GM12878 (cell line): ENCODE data around the gene MTHFD1L. TPM values are rescaled to one million over a fixed set of nuclear protein-coding genes. Genes with fewer than 3 reads are reported as not detected.

ENCODE experiments used
- CEBPB ChIP-seq, 2 experiments: fragments of 150-350 bp in 1 of 2; IDR thresholded peaks; 2 replicates each; pipeline ENCODE4 v1.6.1; 2012 to 2014; ENCODE audit warnings: low read depth in 2 of 2, low read length in 2 of 2, borderline replicate concordance in 1 of 2, inconsistent platforms in 1 of 2
- SREBF1 ChIP-seq: IDR thresholded peaks from 2 replicates; pipeline ENCODE4 v1.6.1; 2012; ENCODE audit warnings: mild to moderate bottlenecking, low read length
- SUPT20H ChIP-seq: IDR thresholded peaks from 2 replicates; pipeline ENCODE4 v1.6.1; 2011; ENCODE audit warnings: low read depth, mild to moderate bottlenecking, low read length, moderate library complexity, borderline replicate concordance; ENCODE audit not compliant: control insufficient read depth
- TAF1 ChIP-seq: IDR thresholded peaks from 2 replicates; pipeline ENCODE4 v1.6.1; 2011; ENCODE audit warnings: mild to moderate bottlenecking, low read depth, low read length, borderline replicate concordance
- WRNIP1 ChIP-seq: IDR thresholded peaks from 2 replicates; pipeline ENCODE4 v1.6.1; 2011; ENCODE audit warnings: low read depth, low read length, improper control_type of control experiment, borderline replicate concordance
- polyA plus RNA-seq, 11 experiments: library from polyadenylated mRNA; depleted of rRNA in 4 of 11; unstranded in 6 of 11; stranded (reverse) in 5 of 11; fragments of >200 nt; fragmentation: Nextera tagmentation in 4 of 11; fragmentation: Illumina TruSeq in 1 of 11; extraction: Ambion mirVana in 4 of 11; extraction: Trizol in 1 of 11; gene quantifications; 1 replicate in 1 of 11; 2 replicates in 10 of 11; pipeline versions ENCODE4 v1.2.1 to v1.2.3, GENCODE V29; 2011 to 2016; ENCODE audit warnings: inconsistent platforms in 2 of 11, missing spikeins in 2 of 11, low read depth in 1 of 11
- total RNA-seq, 4 experiments: library from RNA; depleted of rRNA in 3 of 4; stranded (reverse); fragments of >200 nt in 3 of 4; fragmentation: Illumina TruSeq in 1 of 4; extraction: Trizol in 1 of 4; gene quantifications; 2 replicates each; pipeline versions ENCODE4 v1.2.1 to v1.2.3, GENCODE V29; 2013 to 2021
- TF ChIP-seq, protein P1 (sequence below): fragments of 450-650 bp; IDR thresholded peaks from 2 replicates; pipeline ENCODE4 v1.6.1; 2016; ENCODE audit warnings: mild to moderate bottlenecking
- TF ChIP-seq, protein P2 (sequence below): fragments of 450-650 bp; IDR thresholded peaks from 2 replicates; pipeline ENCODE4 v1.6.1; 2017; ENCODE audit warnings: antibody characterized with exemption, mild to moderate bottlenecking, moderate library complexity
- TF ChIP-seq, protein P3 (sequence below): fragments of 150-350 bp; IDR thresholded peaks from 2 replicates; pipeline ENCODE4 v1.6.1; 2016; ENCODE audit warnings: low read depth, low read length

Gene MTHFD1L
- total and polyA plus RNA-seq, 10 of the 15 experiments (the other 5 are each of a cell fraction or from before 2014, with no cell fraction given) = 11.7 to 75.5 (median 28.8) TPM

DNA sequence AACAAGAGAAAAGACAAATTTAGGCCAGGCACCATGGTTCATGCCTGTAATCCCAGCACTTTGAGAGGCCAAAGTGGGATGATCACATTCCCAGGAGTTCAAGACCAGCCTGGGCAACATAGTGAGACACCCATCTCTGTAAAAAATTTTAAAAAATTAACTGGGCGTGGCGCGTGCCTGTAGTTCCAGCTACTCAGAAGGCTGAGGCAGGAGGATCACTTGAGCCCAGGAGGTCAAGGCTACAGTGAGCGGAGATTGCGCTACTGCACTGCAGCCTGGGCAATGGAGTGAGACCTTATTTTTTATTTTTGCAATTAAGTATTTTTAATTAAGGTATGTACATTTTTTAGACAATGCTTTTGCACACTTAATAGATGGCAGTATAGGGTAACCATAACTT lies 3.3 kb downstream of the MTHFD1L start (continued):
- TF ChIP-seq, protein P1, sequence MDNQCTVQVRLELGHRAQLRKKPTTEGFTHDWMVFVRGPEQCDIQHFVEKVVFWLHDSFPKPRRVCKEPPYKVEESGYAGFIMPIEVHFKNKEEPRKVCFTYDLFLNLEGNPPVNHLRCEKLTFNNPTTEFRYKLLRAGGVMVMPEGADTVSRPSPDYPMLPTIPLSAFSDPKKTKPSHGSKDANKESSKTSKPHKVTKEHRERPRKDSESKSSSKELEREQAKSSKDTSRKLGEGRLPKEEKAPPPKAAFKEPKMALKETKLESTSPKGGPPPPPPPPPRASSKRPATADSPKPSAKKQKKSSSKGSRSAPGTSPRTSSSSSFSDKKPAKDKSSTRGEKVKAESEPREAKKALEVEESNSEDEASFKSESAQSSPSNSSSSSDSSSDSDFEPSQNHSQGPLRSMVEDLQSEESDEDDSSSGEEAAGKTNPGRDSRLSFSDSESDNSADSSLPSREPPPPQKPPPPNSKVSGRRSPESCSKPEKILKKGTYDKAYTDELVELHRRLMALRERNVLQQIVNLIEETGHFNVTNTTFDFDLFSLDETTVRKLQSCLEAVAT = no peak
- no peak for TF ChIP-seq CEBPB (IDR thresholded peaks at IDR 0.05; ENCODE audit: borderline replicate concordance in 1 of 2, low read depth in 2 of 2, low read length in 2 of 2)
- no peak for TF ChIP-seq TAF1
- no peak for TF ChIP-seq SUPT20H
- no peak for TF ChIP-seq SREBF1
- TF ChIP-seq, protein P2, sequence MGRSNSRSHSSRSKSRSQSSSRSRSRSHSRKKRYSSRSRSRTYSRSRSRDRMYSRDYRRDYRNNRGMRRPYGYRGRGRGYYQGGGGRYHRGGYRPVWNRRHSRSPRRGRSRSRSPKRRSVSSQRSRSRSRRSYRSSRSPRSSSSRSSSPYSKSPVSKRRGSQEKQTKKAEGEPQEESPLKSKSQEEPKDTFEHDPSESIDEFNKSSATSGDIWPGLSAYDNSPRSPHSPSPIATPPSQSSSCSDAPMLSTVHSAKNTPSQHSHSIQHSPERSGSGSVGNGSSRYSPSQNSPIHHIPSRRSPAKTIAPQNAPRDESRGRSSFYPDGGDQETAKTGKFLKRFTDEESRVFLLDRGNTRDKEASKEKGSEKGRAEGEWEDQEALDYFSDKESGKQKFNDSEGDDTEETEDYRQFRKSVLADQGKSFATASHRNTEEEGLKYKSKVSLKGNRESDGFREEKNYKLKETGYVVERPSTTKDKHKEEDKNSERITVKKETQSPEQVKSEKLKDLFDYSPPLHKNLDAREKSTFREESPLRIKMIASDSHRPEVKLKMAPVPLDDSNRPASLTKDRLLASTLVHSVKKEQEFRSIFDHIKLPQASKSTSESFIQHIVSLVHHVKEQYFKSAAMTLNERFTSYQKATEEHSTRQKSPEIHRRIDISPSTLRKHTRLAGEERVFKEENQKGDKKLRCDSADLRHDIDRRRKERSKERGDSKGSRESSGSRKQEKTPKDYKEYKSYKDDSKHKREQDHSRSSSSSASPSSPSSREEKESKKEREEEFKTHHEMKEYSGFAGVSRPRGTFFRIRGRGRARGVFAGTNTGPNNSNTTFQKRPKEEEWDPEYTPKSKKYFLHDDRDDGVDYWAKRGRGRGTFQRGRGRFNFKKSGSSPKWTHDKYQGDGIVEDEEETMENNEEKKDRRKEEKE = no peak
- TF ChIP-seq, protein P3, sequence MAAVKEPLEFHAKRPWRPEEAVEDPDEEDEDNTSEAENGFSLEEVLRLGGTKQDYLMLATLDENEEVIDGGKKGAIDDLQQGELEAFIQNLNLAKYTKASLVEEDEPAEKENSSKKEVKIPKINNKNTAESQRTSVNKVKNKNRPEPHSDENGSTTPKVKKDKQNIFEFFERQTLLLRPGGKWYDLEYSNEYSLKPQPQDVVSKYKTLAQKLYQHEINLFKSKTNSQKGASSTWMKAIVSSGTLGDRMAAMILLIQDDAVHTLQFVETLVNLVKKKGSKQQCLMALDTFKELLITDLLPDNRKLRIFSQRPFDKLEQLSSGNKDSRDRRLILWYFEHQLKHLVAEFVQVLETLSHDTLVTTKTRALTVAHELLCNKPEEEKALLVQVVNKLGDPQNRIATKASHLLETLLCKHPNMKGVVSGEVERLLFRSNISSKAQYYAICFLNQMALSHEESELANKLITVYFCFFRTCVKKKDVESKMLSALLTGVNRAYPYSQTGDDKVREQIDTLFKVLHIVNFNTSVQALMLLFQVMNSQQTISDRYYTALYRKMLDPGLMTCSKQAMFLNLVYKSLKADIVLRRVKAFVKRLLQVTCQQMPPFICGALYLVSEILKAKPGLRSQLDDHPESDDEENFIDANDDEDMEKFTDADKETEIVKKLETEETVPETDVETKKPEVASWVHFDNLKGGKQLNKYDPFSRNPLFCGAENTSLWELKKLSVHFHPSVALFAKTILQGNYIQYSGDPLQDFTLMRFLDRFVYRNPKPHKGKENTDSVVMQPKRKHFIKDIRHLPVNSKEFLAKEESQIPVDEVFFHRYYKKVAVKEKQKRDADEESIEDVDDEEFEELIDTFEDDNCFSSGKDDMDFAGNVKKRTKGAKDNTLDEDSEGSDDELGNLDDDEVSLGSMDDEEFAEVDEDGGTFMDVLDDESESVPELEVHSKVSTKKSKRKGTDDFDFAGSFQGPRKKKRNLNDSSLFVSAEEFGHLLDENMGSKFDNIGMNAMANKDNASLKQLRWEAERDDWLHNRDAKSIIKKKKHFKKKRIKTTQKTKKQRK = no peak
- no peak for TF ChIP-seq WRNIP1
